Measurements from ENCODE around the gene RFLNA. TPM values are rescaled to one million over a fixed set of nuclear protein-coding genes. Genes with fewer than 3 reads are reported as not detected.

Gene RFLNA
- total RNA-seq, 4 donors from 2014 or later, result 3.9 to 13.7 TPM; not detected in 2

- Histone ChIP-seq H3K4me3 (no peak overlapping the region), H3K27ac (peak overlapping the region; percentile 65 to 70), H3K36me3 (no peaks in the 10 kb centered on the region), H3K27me3 (no peaks in the 10 kb centered on the region), H3K9me3 (peaks cover 0 to 8% of the 10 kb centered on the region in 2 donors), H3K4me1 (no peaks in the 10 kb centered on the region)
- TF ChIP-seq CTCF (IDR thresholded peaks at IDR 0.05), result no peak
- no peak for TF ChIP-seq POLR2A (IDR thresholded peaks at IDR 0.05)
- no peak for DNase-seq
- intact Hi-C loops (cut with DNase I; ENCODE audit: low total_unique reads), result no loop called here
Measured at GRCh38 chr12:124327362-124328043, 32.6 kb downstream of the RFLNA start.

GRCh38 chr12:124328116-124328515 lies 33.2 kb downstream of the RFLNA start:
- no peak for DNase-seq
- Histone ChIP-seq H3K27ac (peak overlapping the region; percentile 65 to 70), H3K9me3 (peaks cover 0 to 8% of the 10 kb centered on the region in 2 donors), H3K36me3 (no peaks in the 10 kb centered on the region), H3K4me1 (no peaks in the 10 kb centered on the region), H3K27me3 (no peaks in the 10 kb centered on the region), H3K4me3 (no peak overlapping the region)
- intact Hi-C loops (cut with DNase I; ENCODE audit: low total_unique reads), result no loop called here
- TF ChIP-seq CTCF (IDR thresholded peaks at IDR 0.05) (no peak), POLR2A (IDR thresholded peaks at IDR 0.05) (no peak)

- Histone ChIP-seq H3K4me1 (no peaks in the 10 kb centered on the region), H3K27ac (peak overlapping the region; percentile 65 to 70), H3K4me3 (no peak overlapping the region), H3K36me3 (no peaks in the 10 kb centered on the region), H3K9me3 (peaks cover 0 to 8% of the 10 kb centered on the region in 2 donors), H3K27me3 (no peaks in the 10 kb centered on the region)
- TF ChIP-seq POLR2A (IDR thresholded peaks at IDR 0.05) (no peak), CTCF (IDR thresholded peaks at IDR 0.05) (no peak)
- DNase-seq, result no peak
- intact Hi-C loops (cut with DNase I; ENCODE audit: low total_unique reads), result no loop called here
Measured at GRCh38 chr12:124328636-124329035, 33.7 kb downstream of the RFLNA start.

GRCh38 chr12:124332058-124332672 lies 37.3 kb downstream of the RFLNA start:
- no peaks in the 10 kb centered on the region for H3K9me3 ChIP-seq
- no peak for TF ChIP-seq POLR2A (IDR thresholded peaks at IDR 0.05)
- no peak for TF ChIP-seq CTCF (IDR thresholded peaks at IDR 0.05)
- H3K27ac ChIP-seq, result no peak overlapping the region
- H3K27me3 ChIP-seq, result no peaks in the 10 kb centered on the region
- no peaks in the 10 kb centered on the region for H3K4me1 ChIP-seq
- intact Hi-C loops (cut with DNase I; ENCODE audit: low total_unique reads), result no loop called here
- no peak for DNase-seq
- no peaks in the 10 kb centered on the region for H3K36me3 ChIP-seq
- H3K4me3 ChIP-seq, result no peak overlapping the region

GRCh38 chr12:124332900-124333299 lies 38.0 kb downstream of the RFLNA start:
- no peak for DNase-seq
- no peaks in the 10 kb centered on the region for H3K36me3 ChIP-seq
- H3K4me3 ChIP-seq, result no peak overlapping the region
- TF ChIP-seq POLR2A (IDR thresholded peaks at IDR 0.05) (no peak), CTCF (IDR thresholded peaks at IDR 0.05) (no peak)
- no peaks in the 10 kb centered on the region for H3K4me1 ChIP-seq
- intact Hi-C loops (cut with DNase I; ENCODE audit: low total_unique reads), result no loop called here
- H3K27me3 ChIP-seq, result no peaks in the 10 kb centered on the region
- no peaks in the 10 kb centered on the region for H3K9me3 ChIP-seq
- no peak overlapping the region for H3K27ac ChIP-seq

Data from uterus (tissue), 4 donors.